Karpas-422 (cell line): ENCODE results near the gene DAB1. TPM values are rescaled to one million over a fixed set of nuclear protein-coding genes. Genes with fewer than 3 reads are reported as not detected.

Experiments used
- DNase-seq: peaks from one replicate; pipeline ENCODE4 v3.0.0-alpha.2; 2015
- H2AFZ ChIP-seq: fragments of 200-600 bp; sonication (generic); 2 replicates; pipeline ENCODE4 v1.6.1; 2014; ENCODE audit warnings: antibody characterized with exemption, low read length, mixed read lengths
- H3K27ac ChIP-seq: fragments of 200-600 bp; sonication (generic); 2 replicates; pipeline ENCODE4 v1.5.1; 2014; ENCODE audit warnings: mild to moderate bottlenecking, low read length, moderate library complexity
- H3K27me3 ChIP-seq: fragments of 200-600 bp; sonication (generic); 2 replicates; pipeline ENCODE4 v1.6.1; 2014; ENCODE audit warnings: low read length, mixed read lengths
- H3K36me3 ChIP-seq: fragments of 200-600 bp; sonication (generic); 2 replicates; pipeline ENCODE4 v1.6.1; 2014; ENCODE audit warnings: low read length, mixed read lengths; ENCODE audit not compliant: insufficient read depth
- H3K4me1 ChIP-seq: fragments of 200-600 bp; sonication (generic); 2 replicates; pipeline ENCODE4 v1.6.1; 2014; ENCODE audit warnings: mild to moderate bottlenecking, low read length, mixed read lengths
- H3K4me2 ChIP-seq: fragments of 200-600 bp; sonication (generic); 2 replicates; pipeline ENCODE4 v1.6.1; 2014; ENCODE audit warnings: low read length, low read depth, mild to moderate bottlenecking; ENCODE audit not compliant: poor library complexity, severe bottlenecking
- H3K4me3 ChIP-seq: fragments of 200-600 bp; sonication (generic); 2 replicates; pipeline ENCODE4 v1.5.1; 2014; ENCODE audit warnings: mild to moderate bottlenecking, antibody characterized with exemption, low read length, mixed read lengths
- H3K79me2 ChIP-seq: fragments of 200-600 bp; sonication (generic); 2 replicates; pipeline ENCODE4 v1.6.1; 2014; ENCODE audit warnings: mild to moderate bottlenecking, low read length, mixed read lengths
- H3K9ac ChIP-seq: fragments of 200-600 bp; sonication (generic); 2 replicates; pipeline ENCODE4 v1.6.0; 2014; ENCODE audit warnings: low read length
- H3K9me2 ChIP-seq: fragments of 200-600 bp; sonication (generic), shearing (Covaris generic); replicated peaks from 2 replicates; pipeline ENCODE4 v1.6.0; 2014; ENCODE audit warnings: mild to moderate bottlenecking, low read length, moderate library complexity; ENCODE audit not compliant: insufficient read depth
- H3K9me3 ChIP-seq: fragments of 300-700, 200-600 bp; sonication (generic); 2 replicates; pipeline ENCODE4 v1.6.1; 2014; ENCODE audit warnings: low read length, mixed read lengths
- H4K20me1 ChIP-seq: fragments of 200-600 bp; sonication (generic); 2 replicates; pipeline ENCODE4 v1.6.1; 2014; ENCODE audit warnings: mild to moderate bottlenecking, antibody characterized with exemption, low read length, low read depth; ENCODE audit not compliant: insufficient read depth
- total RNA-seq: library from RNA; depleted of rRNA; stranded (reverse); fragments of >200 nt; shearing (Covaris generic); gene quantifications from 2 replicates; pipeline ENCODE4 v1.2.3, GENCODE V29; 2014; ENCODE audit warnings: low replicate concordance

Gene DAB1
- total RNA-seq, 1 experiment from 2014 or later, result 0.78 TPM

DNA sequence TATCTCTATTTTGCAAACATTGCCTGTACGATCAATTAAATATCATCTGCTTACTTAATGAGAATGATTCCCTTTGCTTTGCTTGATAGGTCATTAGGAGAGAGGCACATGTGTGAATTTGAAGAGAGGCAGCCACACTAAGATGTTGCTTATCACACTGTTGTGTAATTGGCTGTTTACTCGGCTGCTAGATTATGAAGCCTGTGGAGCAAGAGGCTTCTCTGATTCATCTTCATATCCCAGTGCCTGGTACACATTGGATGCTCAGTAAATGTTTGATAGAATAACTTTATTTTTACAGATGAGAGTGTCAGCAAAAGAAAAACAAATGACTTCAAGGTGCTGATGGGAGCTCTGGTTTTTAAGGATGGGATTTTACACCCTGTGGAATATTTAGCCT, 301.8 kb downstream of the DAB1 start:
- H4K20me1 ChIP-seq, result no peaks in the 10 kb centered on the region
- H3K9me3 ChIP-seq, result no peaks in the 10 kb centered on the region
- no peaks in the 10 kb centered on the region for H3K9me2 ChIP-seq
- no peak for DNase-seq
- no peak overlapping the region for H3K27ac ChIP-seq
- no peaks in the 10 kb centered on the region for H3K36me3 ChIP-seq
- no peak overlapping the region for H3K9ac ChIP-seq
- no peak overlapping the region for H3K4me3 ChIP-seq
- H3K4me2 ChIP-seq, result no peak overlapping the region
- H3K27me3 ChIP-seq, result no peaks in the 10 kb centered on the region
- no peaks in the 10 kb centered on the region for H3K79me2 ChIP-seq
- no peak overlapping the region for H2AFZ ChIP-seq
- no peaks in the 10 kb centered on the region for H3K4me1 ChIP-seq

DNA sequence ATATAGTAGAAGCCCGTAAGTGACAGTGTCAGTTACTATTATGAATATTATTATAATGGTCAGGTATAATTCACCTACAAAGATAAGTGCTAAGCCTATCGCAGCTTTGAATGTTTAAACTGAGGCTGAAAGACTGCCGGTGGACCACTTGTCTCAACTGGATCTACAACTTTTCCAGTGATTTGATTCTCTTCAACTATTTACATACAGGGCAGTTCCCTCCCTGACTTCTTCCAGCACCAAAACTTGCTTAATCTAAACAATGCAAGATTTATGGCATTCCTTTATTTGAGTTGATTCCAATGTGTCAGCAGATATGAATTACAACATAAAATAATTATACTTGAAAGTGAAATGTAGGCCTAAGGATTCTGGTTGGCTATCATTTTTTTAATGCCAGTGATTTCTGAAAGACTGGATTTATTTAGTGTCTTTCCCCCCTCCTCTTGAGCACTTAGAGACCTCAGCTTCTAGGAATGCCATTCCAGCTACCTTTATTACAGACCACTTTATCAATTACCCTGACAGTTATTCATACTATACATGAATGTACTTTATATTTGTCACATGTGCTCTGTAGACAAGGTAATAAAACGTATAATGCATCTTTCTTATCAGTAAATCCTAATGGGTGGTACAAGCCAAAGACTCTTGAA, 304.8 kb downstream of the DAB1 start:
- no peak overlapping the region for H3K27ac ChIP-seq
- H3K9me3 ChIP-seq, result no peaks in the 10 kb centered on the region

DNA sequence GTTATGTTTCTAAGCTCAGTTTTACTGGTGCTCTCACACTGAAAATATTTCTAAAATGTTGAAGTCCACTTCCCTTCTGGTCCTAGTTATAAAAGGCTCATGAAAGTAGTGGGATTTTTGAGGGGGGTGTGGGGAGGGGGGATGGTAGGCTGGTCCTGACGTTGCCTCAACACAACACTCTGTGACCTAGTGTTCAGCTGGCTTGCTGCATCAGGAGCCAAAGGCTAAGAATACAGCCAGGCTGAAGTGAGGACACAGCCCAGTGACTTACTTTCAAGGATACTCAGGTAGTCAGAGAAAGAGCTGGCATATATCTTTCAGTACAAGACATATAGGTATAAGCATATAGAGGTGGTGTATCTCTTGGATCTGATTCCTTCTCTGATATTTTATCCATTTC, 306.1 kb downstream of the DAB1 start:
- no peak for DNase-seq
- Histone ChIP-seq H3K9ac (no peak overlapping the region), H3K27me3 (no peaks in the 10 kb centered on the region)

More for the DNA sequence above, 304.8 kb downstream of the DAB1 start:
- no peak overlapping the region for H2AFZ ChIP-seq
- no peak for DNase-seq
- no peaks in the 10 kb centered on the region for H4K20me1 ChIP-seq
- no peaks in the 10 kb centered on the region for H3K36me3 ChIP-seq
- no peaks in the 10 kb centered on the region for H3K27me3 ChIP-seq
- no peak overlapping the region for H3K4me2 ChIP-seq
- H3K79me2 ChIP-seq, result no peaks in the 10 kb centered on the region
- no peak overlapping the region for H3K4me3 ChIP-seq
- no peak overlapping the region for H3K9ac ChIP-seq
- H3K4me1 ChIP-seq, result no peaks in the 10 kb centered on the region
- H3K9me2 ChIP-seq, result no peaks in the 10 kb centered on the region

DNA sequence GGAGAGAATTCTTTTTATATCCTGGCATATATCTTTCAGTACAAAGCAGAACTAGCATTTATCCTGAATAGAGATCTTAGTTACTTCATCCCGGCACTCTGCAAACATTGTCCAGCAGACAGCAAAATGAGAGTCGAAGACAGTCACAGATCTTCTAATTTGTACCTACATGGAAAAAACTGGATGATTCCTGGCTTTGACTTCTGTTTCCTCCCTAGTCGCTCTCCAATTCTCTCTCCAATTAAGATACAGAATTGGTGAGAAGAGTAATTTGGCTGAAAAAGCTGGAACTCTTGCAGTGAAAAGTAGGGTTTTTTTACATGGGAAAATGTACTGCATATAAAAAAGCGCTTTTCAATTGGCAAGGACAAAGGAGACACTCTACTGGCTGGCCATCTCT, 307.0 kb downstream of the DAB1 start:
- H3K79me2 ChIP-seq, result no peaks in the 10 kb centered on the region
- no peak overlapping the region for H2AFZ ChIP-seq

More for the DNA sequence above, 306.1 kb downstream of the DAB1 start:
- Histone ChIP-seq H2AFZ (no peak overlapping the region), H3K4me2 (no peak overlapping the region), H3K79me2 (no peaks in the 10 kb centered on the region), H3K4me1 (no peaks in the 10 kb centered on the region), H3K27ac (no peak overlapping the region), H3K36me3 (no peaks in the 10 kb centered on the region), H3K4me3 (no peak overlapping the region), H4K20me1 (no peaks in the 10 kb centered on the region), H3K9me2 (no peaks in the 10 kb centered on the region), H3K9me3 (no peaks in the 10 kb centered on the region)

DNA sequence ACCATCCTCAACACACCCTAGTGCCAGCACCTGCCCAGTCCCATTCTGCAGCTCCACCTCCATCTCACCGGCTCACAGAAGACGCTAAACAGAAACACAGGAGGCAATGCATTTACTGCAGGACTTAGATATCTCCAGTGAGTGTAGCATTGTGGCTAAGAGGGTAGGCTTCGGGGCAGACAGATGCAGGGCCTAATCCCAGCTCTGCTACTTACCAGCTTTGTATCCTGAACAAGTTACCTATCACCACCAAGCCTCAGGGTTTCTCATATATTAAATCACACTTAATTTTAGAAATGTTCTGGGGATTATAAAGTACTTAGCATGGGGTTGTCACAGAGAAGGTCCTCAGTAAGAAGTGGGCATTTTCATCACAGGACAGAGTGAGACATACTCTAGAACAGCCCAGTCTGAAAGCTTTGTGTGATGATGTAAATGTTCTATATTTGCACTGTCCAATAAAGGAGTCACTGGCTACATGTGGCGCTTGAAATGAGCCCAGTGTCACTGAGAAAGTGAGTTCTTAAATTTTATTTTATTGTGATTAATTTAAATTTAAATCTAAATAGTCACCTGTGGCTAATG, 308.7 kb downstream of the DAB1 start:
- no peaks in the 10 kb centered on the region for H3K79me2 ChIP-seq
- H3K9ac ChIP-seq, result no peak overlapping the region
- H3K9me3 ChIP-seq, result no peaks in the 10 kb centered on the region
- H3K36me3 ChIP-seq, result no peaks in the 10 kb centered on the region
- no peak overlapping the region for H2AFZ ChIP-seq
- H3K27ac ChIP-seq, result no peak overlapping the region
- no peaks in the 10 kb centered on the region for H4K20me1 ChIP-seq
- H3K27me3 ChIP-seq, result no peaks in the 10 kb centered on the region
- no peaks in the 10 kb centered on the region for H3K4me1 ChIP-seq
- DNase-seq, result no peak
- H3K9me2 ChIP-seq, result no peaks in the 10 kb centered on the region
- no peak overlapping the region for H3K4me2 ChIP-seq
- H3K4me3 ChIP-seq, result no peak overlapping the region

More for the DNA sequence above, 307.0 kb downstream of the DAB1 start:
- Histone ChIP-seq H3K27me3 (no peaks in the 10 kb centered on the region), H3K36me3 (no peaks in the 10 kb centered on the region), H3K9me3 (no peaks in the 10 kb centered on the region), H3K9me2 (no peaks in the 10 kb centered on the region), H3K9ac (no peak overlapping the region), H3K4me3 (no peak overlapping the region), H4K20me1 (no peaks in the 10 kb centered on the region), H3K27ac (no peak overlapping the region), H3K4me2 (no peak overlapping the region), H3K4me1 (no peaks in the 10 kb centered on the region)
- DNase-seq, result no peak

DNA sequence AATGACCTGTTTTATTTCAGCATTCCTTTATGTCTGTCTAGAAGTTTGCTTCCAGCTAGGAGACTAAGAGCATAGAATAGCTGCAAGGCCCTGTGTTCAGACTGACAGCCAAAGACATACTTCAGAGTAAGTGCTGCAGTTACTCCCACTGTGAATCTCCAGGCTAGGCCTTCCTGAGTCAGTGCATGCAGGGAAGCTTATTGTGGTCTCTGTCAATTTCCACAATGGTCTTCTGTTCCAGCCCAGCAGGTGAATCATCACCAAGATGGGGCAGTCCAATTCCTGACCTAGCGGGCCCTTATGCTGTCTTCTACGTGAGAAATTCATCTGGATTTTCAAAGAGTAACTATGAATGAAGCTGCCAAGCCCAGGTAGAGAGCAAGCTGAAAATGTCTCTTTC, 311.7 kb downstream of the DAB1 start:
- H4K20me1 ChIP-seq, result no peaks in the 10 kb centered on the region
- H3K9me3 ChIP-seq, result no peaks in the 10 kb centered on the region
- no peak for DNase-seq
- H3K9ac ChIP-seq, result no peak overlapping the region
- no peaks in the 10 kb centered on the region for H3K4me1 ChIP-seq
- no peak overlapping the region for H3K27ac ChIP-seq
- H3K4me2 ChIP-seq, result no peak overlapping the region
- H3K79me2 ChIP-seq, result no peaks in the 10 kb centered on the region
- H3K36me3 ChIP-seq, result no peaks in the 10 kb centered on the region
- no peaks in the 10 kb centered on the region for H3K27me3 ChIP-seq
- no peak overlapping the region for H3K4me3 ChIP-seq
- H3K9me2 ChIP-seq, result no peaks in the 10 kb centered on the region
- H2AFZ ChIP-seq, result no peak overlapping the region

DNA sequence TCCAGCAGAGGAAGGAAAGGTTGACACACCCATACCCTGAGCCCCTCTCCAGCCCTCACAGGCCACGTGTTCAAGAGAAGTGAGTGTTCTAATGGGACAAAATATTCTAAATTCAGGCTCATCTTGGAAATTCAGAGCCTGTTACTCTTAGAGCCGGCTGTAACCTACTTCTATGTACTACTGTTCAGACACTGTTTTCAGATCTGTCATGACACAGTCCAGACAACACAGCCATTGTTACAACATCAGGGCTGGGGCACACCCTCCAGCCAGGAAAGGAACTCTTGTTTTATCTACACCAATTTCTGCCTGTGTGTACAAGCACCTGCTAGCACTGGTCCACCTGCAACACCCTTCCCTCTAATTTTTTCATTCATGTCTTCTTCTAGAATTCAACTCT, 312.7 kb downstream of the DAB1 start:
- Histone ChIP-seq H3K79me2 (no peaks in the 10 kb centered on the region), H2AFZ (no peak overlapping the region), H3K27me3 (no peaks in the 10 kb centered on the region), H3K9me3 (no peaks in the 10 kb centered on the region), H3K9ac (no peak overlapping the region), H3K36me3 (no peaks in the 10 kb centered on the region), H3K4me3 (no peak overlapping the region), H4K20me1 (no peaks in the 10 kb centered on the region), H3K4me1 (no peaks in the 10 kb centered on the region), H3K9me2 (no peaks in the 10 kb centered on the region), H3K4me2 (no peak overlapping the region), H3K27ac (no peak overlapping the region)
- no peak for DNase-seq

DNA sequence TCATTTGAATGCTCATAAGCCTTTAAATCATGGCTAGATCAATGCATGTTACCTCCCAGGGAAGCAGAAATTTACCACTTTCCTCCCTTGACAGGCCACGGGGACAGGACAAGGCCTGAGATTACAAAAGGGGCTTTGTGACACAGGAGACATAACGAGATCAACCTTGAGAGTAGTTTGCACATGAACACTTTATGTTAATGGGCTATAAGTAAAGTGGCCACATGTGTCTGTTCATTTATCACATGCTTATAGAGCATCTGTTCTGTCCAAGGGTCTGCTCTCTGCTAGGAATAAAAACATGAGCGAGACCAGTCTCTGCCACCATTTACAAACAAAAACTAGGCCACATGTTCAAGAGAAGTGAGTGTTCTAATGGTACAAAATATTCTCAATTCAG, 314.0 kb downstream of the DAB1 start:
- no peaks in the 10 kb centered on the region for H3K9me3 ChIP-seq
- DNase-seq, result no peak
- no peaks in the 10 kb centered on the region for H3K4me1 ChIP-seq
- no peak overlapping the region for H3K27ac ChIP-seq
- no peaks in the 10 kb centered on the region for H3K27me3 ChIP-seq
- H3K79me2 ChIP-seq, result no peaks in the 10 kb centered on the region
- no peak overlapping the region for H3K4me3 ChIP-seq
- H3K9me2 ChIP-seq, result no peaks in the 10 kb centered on the region
- H2AFZ ChIP-seq, result no peak overlapping the region
- no peak overlapping the region for H3K9ac ChIP-seq
- H3K36me3 ChIP-seq, result no peaks in the 10 kb centered on the region
- no peak overlapping the region for H3K4me2 ChIP-seq
- H4K20me1 ChIP-seq, result no peaks in the 10 kb centered on the region
